GM18499 (cell line): ENCODE data around the gene NIPAL3.

Source experiments
- ATAC-seq: cut with Tn5 transposase; IDR thresholded peaks from one replicate; pipeline ENCODE4 v1.9.1; 2021; ENCODE audit warnings: moderate number of reproducible peaks; ENCODE audit not compliant: insufficient read depth, unreplicated experiment

Gene NIPAL3

GRCh38 chr1:24390924-24391782 lies 24.4 kb upstream of the NIPAL3 start:
- ATAC-seq, result no peak

DNA sequence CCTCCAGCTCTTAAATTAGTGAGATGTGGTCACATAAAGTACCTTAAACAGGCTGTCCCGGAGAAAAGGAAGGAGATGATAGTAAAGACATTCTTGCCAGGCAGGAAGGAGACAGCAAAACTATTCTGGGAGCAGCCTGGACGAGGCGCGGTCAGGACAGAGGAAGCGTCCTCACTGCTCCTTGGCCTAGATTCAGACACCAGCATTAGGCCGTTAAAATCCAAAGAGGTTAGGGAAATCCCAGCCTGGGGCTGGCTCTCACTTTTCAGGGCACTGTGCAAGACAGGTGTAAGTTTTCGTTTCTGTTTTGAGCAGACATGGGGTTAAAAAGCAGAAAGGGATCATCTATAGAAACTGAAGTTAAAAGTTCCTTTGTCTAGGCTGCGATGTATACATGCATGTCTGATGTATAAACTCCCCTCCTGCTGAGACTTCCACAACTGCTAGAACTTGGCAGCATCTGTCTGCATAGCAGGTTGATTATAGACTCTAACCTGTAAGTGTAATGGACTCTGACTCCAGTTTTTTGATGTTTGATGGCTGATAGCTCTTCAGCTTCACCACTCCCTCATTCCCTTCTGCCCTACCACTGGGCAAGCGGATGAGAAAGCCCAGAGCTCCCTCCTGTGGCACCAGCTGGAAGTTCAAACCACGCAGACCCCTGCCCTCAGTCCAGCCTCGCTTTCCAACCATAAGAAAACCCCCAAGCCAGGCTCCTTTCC lies 23.6 kb upstream of the NIPAL3 start:
- peak; percentile 40 for ATAC-seq

DNA sequence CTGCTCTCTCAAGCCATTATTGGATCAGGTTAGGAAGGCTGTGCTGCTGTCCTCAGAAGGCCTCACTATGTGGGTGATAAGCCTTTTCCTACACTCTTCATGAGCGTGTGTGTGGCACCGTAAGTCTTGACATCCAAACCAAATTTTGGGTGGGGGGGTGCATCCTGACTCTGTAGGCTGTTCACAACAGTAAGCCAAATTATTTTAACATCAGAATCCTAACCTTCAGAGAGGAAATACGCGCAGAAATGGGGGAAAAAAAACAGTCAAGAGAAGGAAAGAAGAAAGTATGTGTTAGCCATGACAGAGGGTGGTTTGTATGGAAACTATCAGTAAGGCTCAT lies 23.0 kb upstream of the NIPAL3 start:
- ATAC-seq, result no peak

- ATAC-seq, result no peak
Observed at GRCh38 chr1:24392982-24393650, 22.5 kb upstream of the NIPAL3 start.

GRCh38 chr1:24393892-24394291 lies 21.7 kb upstream of the NIPAL3 start:
- no peak for ATAC-seq

DNA sequence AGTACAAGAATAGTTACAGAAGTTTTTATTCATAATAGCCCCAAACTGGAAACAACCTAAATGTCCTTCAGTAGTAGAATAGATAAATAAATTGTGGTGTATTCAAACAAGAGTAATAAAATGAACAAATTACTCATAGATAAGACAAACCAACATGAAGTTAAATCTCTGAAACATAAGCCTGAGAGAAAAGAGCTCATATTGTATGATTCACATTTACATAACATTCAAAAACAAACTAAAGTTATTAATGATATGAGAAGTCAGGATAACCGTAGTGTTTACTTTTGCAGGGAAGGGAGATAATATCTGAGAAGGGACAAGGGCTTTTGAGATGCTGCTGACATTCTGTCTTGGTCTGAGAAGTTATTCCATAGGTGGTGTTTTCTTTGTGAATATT lies 15.5 kb upstream of the NIPAL3 start:
- ATAC-seq, result no peak

DNA sequence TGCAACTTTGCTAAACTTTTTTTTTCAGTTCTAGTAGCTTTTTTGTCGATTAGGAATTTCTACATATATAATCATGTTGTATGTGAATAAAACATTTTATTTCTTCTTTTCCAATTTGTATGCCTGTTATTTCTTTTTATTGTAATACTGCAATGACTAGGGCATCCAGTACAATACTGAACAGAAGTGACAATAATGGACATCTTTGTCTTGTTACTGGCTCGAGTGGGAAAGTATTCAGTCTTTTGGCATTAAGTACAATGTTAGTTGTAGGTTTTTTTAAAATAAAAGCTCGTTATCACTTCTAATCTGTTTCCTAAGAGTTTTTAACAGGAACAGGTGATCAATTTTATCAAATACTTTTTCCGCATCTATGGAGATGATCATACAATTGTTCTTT lies 11.8 kb upstream of the NIPAL3 start:
- ATAC-seq, result no peak

- ATAC-seq, result no peak
Observed at GRCh38 chr1:24406788-24407187, 8.8 kb upstream of the NIPAL3 start.

- no peak for ATAC-seq
Observed at GRCh38 chr1:24409535-24409934, 6.1 kb upstream of the NIPAL3 start.

DNA sequence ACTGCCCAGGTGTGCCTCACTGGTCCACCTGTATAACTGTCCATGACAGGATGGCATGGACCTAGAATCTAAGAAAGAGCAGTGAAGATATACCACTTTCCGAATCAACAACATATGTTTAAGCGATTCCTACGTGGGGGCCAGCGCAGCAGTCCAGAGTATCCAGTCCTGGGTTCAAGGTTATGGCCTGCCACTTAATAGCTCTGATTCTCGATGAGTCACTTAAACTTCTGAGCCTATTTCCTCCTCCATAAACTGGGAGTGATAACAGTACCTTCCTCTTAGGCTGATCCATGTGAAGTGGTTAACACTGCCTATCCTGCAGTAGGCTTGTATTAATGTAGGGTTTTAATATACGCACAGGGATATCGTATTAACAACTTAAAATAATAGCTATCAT lies 4.9 kb upstream of the NIPAL3 start:
- ATAC-seq, result no peak

DNA sequence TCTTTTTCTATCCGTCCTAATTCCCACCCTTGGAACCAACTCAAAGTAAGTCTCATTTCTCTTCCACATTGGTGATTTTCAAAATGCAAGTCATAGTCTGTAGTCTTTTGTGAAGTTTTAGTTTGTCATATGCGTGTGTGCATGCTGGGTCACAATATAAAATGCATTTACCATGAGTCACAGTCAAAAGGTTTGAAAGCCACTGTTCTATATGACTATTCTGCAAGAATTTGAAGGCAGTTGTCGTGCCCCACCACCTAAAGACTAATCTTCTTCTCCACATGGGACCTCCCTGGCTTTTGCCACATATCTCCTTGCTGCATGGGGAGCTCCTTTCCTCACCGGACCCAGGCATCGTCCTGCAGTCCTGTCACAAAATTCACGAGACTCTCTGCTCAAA lies 3.6 kb upstream of the NIPAL3 start:
- ATAC-seq, result no peak

- no peak for ATAC-seq
Observed at GRCh38 chr1:24412408-24412807, 3.2 kb upstream of the NIPAL3 start.

DNA sequence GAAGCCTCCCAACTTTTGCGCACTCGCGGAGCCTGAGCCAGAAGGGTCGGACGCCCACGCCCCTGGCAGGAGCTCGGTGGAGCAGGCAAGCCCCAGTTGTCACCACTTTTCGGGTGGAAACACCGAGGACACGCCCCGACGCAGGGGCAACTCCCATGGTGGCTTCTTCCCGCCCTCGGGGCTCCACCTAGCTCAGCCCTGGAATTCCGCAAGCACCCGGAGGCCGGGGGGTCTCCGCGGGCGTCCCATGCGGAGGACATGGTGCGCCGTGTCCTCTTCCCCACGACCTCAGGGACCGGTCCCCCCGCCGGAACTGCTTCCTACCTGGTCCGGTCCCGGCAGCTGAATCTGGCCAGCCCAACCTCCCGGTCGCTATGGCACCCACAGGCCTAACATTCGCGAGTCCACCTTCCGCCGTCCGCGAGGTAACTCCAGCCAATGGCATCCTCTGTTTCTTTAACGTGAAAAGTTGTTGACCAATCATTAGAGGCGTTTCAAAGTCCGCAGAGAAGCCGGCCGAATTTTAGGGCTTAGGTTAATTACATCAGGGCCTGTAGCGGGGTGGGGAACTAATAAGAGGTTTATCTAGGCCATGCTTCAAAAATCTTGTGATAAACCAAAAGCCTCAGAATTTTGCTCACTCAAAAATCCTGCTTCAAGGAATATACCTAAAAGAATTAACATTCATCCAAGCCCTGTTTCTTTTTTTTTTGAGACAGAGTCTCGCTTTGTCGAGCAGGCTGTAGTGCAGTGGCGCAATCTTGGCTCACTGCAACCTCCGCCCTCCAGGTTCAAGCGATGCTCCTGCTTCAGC lies 2.0 kb upstream of the NIPAL3 start, which contains the start of gene STPG1:
Gene STPG1, minus strand, starts transcription at position 433 of the 814 bp plus-strand sequence. CDS start 12,394 bp downstream, outside the sequence.
- ATAC-seq, result no peak

GRCh38 chr1:24414775-24415333 lies 748 bp upstream of the NIPAL3 start:
- ATAC-seq, result no peak

DNA sequence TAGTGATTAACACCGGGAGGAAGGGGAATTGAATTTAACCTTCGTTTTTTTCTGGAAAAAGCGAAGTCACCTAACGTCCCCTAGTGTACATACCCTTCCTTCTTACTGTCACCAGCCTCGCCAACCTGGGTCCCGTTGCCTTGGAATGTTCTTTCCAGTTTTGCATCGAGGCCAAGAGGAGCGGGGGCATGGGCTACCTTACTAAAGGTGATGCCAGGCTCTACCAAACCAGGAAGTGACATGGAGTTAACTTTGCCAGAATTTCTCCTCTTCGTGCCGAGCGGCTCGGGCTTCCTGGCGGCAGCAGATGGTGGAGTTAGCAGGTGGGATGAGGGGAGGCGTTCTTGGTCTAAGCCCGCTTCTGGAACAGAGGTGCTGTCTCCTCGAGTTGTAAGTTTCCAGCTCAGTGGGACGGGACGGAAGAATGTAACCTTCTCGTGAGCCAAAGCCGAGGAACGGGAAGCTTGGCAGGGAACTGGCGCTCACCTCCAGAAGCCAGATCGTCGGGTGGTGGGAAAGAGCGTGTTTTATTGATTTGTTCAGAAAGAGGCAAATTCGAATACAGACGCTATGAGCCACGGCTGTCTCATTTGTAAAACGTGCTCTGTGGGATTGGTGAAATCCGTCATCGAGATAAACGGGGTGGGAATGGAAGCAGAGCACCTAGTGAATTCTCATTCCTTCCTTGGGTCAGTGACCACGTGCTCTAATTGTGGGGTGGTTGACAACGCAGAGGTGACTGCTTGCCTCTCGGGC lies 486 bp downstream of the NIPAL3 start:
- ATAC-seq, result no peak

DNA sequence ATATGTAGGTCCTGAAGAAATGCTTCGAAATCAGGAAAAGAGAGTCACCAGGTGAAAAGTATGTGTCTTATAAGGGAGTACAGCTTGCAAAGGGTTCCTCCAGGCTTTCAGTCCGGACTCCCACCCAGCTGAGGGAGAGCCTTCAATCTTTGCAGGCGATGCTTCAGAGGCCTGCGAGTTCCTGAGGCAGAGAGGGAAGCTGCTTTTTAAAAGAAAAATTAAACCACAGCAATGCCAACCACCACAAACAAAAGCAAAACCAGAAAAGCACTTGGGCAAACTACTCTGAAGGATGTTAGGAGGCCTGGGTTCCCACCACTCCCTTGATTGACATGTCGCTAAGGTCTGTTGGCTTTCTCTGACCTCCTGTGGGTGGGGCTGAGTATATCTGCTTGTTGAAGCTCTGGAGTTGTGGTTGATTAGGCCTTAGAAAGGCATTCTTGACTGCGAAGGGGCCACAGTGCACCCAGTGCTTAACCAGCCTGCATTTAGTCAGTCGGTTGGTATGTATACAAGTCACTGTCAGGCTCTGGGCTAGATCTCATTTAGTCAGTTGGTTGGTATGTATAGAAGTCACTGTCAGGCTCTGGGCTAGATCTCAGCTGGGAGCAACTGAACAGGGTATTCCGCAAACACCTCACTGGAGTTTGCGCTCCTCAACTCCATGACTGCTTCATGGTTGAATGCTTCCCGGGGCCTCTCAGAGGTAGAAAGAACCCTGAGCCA lies 1.2 kb downstream of the NIPAL3 start:
- no peak for ATAC-seq

DNA sequence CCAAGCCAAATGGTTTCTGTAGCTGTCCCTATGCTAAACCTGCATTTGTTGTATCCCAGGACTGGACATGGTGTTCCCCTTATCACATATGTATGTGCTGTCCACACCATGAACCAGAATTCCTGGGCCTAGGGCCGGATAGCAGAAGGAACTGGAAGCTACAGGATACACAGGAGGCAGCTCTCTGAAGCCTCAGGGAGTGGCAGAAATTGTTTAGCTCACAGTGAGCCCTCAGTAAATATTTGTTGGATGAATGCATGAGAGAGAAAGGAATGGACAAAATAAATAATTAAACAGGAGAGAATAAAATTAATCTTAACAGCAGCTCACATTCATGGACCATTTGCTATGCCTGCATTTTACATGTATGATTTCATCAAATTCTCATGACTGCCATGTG lies 2.1 kb downstream of the NIPAL3 start:
- no peak for ATAC-seq

DNA sequence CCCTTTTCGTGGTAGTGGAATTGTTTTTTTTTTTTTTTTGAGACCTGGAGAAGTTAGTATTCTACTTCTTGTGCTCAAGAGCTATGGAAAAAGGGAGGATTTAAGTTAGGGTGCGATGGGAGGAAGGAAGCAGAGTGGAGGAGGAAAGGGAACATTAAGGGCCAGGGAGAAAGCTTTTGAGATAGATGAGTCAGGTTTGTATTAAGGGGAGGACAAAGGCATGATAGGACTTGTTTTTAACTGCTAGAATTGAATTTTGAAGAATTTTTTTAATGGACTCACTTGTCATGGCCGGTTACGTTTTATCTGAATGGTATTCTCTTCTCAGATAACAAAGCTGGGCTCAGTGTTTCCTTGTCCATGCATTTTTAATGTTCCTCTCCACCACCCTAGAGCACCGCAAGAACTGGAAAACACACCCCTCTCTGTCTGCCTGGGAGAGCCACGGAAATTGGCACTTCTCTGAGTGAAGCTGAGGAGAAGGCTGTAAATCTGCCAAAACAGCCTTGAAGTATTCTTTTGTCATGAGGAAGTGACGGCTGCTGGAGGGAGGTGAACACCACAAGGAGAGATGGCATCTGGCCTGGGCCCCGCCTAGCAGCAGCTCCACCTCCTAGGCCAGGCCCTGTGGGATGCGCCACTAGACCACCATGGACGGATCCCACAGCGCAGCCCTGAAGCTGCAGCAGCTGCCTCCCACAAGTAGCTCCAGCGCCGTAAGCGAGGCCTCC lies 3.5 kb downstream of the NIPAL3 start:
- ATAC-seq, result no peak
